SK-N-SH (cell line): Measurements from ENCODE around the gene TMEM39B. TPM values are rescaled to one million over a fixed set of nuclear protein-coding genes. Genes with fewer than 3 reads are reported as not detected.

Experiments used
- CTCF ChIA-PET: fragments of 300-600, 350-600 bp; formaldehyde crosslinking; extraction: SDS; loops from one replicate; lab custom pipeline; 2021; lab: Yijun Ruan, JAX
- POLR2A ChIA-PET: fragments of 350-600 bp; sonication (Branson Sonifier 250); formaldehyde crosslinking; extraction: SDS; loops from one replicate; lab custom pipeline; 2020; ENCODE audit warnings: antibody characterized with exemption, inconsistent platforms; lab: Yijun Ruan, JAX
- DNase-seq: peaks from one replicate; pipeline ENCODE4 v3.0.0; 2012
- H2AFZ ChIP-seq: fragments of 200-600 bp; sonication (generic); 2 replicates; pipeline ENCODE4 v1.8.1; 2016; ENCODE audit warnings: antibody characterized with exemption, mild to moderate bottlenecking, low read depth
- H3F3A ChIP-seq: fragments of 200-600 bp; sonication (generic); replicated peaks from 2 replicates; pipeline ENCODE3; 2016; ENCODE audit warnings: antibody characterized with exemption, mild to moderate bottlenecking; ENCODE audit not compliant: insufficient read depth
- H3K27ac ChIP-seq, 2 experiments: fragments of 200-500 bp in 1 of 2; fragments of 200-600 bp in 1 of 2; sonication (Bioruptor generic) in 1 of 2; sonication (generic), shearing (Covaris generic) in 1 of 2; 2 replicates each; pipeline versions ENCODE4 v1.5.1 to v1.6.1; 2014 to 2016; ENCODE audit warnings: low read depth in 2 of 2, inconsistent platforms in 1 of 2, low read length in 1 of 2, mild to moderate bottlenecking in 1 of 2, mixed read lengths in 1 of 2
- H3K27me3 ChIP-seq: fragments of 200-600 bp; sonication (generic), shearing (Covaris generic); 2 replicates; pipeline ENCODE4 v1.6.1; 2016; ENCODE audit warnings: mixed run types; ENCODE audit not compliant: insufficient read depth
- H3K36me3 ChIP-seq, 2 experiments: fragments of 200-500 bp in 1 of 2; fragments of 200-600 bp in 1 of 2; sonication (Bioruptor generic) in 1 of 2; sonication (generic) in 1 of 2; replicated peaks in 1 of 2; 2 replicates each; pipeline versions ENCODE3 to v1.5.1; 2014 to 2016; ENCODE audit warnings: low read length in 1 of 2, mild to moderate bottlenecking in 1 of 2; ENCODE audit not compliant: insufficient read depth in 2 of 2, control insufficient read depth in 1 of 2
- H3K4me1 ChIP-seq, 2 experiments: fragments of 200-500 bp in 1 of 2; fragments of 200-600 bp in 1 of 2; sonication (Bioruptor generic) in 1 of 2; sonication (generic), shearing (Covaris generic) in 1 of 2; 2 replicates each; pipeline versions ENCODE4 v1.5.1 to v1.6.1; 2014 to 2016; ENCODE audit warnings: low read depth in 1 of 2, low read length in 1 of 2, mixed run types in 1 of 2; ENCODE audit not compliant: insufficient read depth in 2 of 2, control insufficient read depth in 1 of 2
- H3K4me2 ChIP-seq: fragments of 200-600 bp; sonication (generic), shearing (Covaris generic); 2 replicates; pipeline ENCODE4 v1.6.1; 2017; ENCODE audit warnings: mixed run types
- H3K4me3 ChIP-seq, 2 experiments: fragments of 200-500 bp in 1 of 2; fragments of 200-600 bp in 1 of 2; sonication (Bioruptor generic) in 1 of 2; sonication (generic), shearing (Covaris generic) in 1 of 2; 2 replicates each; pipeline versions ENCODE4 v1.5.1 to v1.8.1; 2014 to 2016; ENCODE audit warnings: low read depth in 2 of 2, inconsistent platforms in 1 of 2, low read length in 1 of 2, mild to moderate bottlenecking in 1 of 2, mixed read lengths in 1 of 2, moderate library complexity in 1 of 2
- H3K79me2 ChIP-seq: fragments of 200-600 bp; sonication (generic); 2 replicates; pipeline ENCODE4 v1.8.1; 2017; ENCODE audit warnings: mild to moderate bottlenecking; ENCODE audit not compliant: insufficient read depth
- H3K9ac ChIP-seq: fragments of 200-600 bp; sonication (generic); 2 replicates; pipeline ENCODE4 v1.6.1; 2017; ENCODE audit warnings: mixed run types
- H3K9me2 ChIP-seq: fragments of 200-600 bp; sonication (generic); 2 replicates; pipeline ENCODE4 v1.6.1; 2017; ENCODE audit warnings: mixed run types
- H3K9me3 ChIP-seq: fragments of 200-600 bp; sonication (generic); 2 replicates; pipeline ENCODE4 v1.6.1; 2017; ENCODE audit warnings: mixed run types, mild to moderate bottlenecking, moderate library complexity
- H4K20me1 ChIP-seq: fragments of 200-600 bp; sonication (generic); 2 replicates; pipeline ENCODE4 v1.6.1; 2017; ENCODE audit warnings: mild to moderate bottlenecking, mixed run types; ENCODE audit not compliant: insufficient read depth
- CHD2 ChIP-seq: fragments of 150-350 bp; IDR thresholded peaks from 2 replicates; pipeline ENCODE4 v1.6.1; 2018; ENCODE audit warnings: low read length; ENCODE audit not compliant: partially characterized antibody
- ELF1 ChIP-seq: IDR thresholded peaks from 2 replicates; pipeline ENCODE4 v1.4.0; 2012
- EP300 ChIP-seq, 2 experiments: IDR thresholded peaks; 2 replicates each; pipeline versions ENCODE4 v1.4.0 to v1.6.1; 2012; ENCODE audit warnings: borderline replicate concordance in 1 of 2, low read depth in 1 of 2, low read length in 1 of 2
- FOXM1 ChIP-seq: IDR thresholded peaks from 2 replicates; pipeline ENCODE4 v1.4.0; 2012; ENCODE audit warnings: low read depth, mild to moderate bottlenecking
- GABPA ChIP-seq: IDR thresholded peaks from 2 replicates; pipeline ENCODE4 v1.4.0; 2012; ENCODE audit warnings: low read depth, mild to moderate bottlenecking
- MEF2A ChIP-seq: IDR thresholded peaks from 2 replicates; pipeline ENCODE4 v1.4.0; 2012; ENCODE audit warnings: low read depth, borderline replicate concordance
- MXI1 ChIP-seq: IDR thresholded peaks from 2 replicates; pipeline ENCODE4 v1.6.1; 2012; ENCODE audit warnings: mild to moderate bottlenecking, low read depth, low read length, improper control_type of control experiment
- NRF1 ChIP-seq: IDR thresholded peaks from 2 replicates; pipeline ENCODE4 v1.6.1; 2012; ENCODE audit warnings: low read depth, mild to moderate bottlenecking, low read length
- PBX3 ChIP-seq: IDR thresholded peaks from 2 replicates; pipeline ENCODE4; 2012
- RCOR1 ChIP-seq: fragments of 150-350 bp; IDR thresholded peaks from 2 replicates; pipeline ENCODE4 v1.6.1; 2017; ENCODE audit warnings: antibody characterized with exemption, low read length
- RXRA ChIP-seq: IDR thresholded peaks from 2 replicates; pipeline ENCODE4 v1.4.0; 2012; ENCODE audit warnings: low read depth, mild to moderate bottlenecking, borderline replicate concordance
- TAF1 ChIP-seq: IDR thresholded peaks from 2 replicates; pipeline ENCODE4 v1.6.1; 2012; ENCODE audit warnings: low read depth, mild to moderate bottlenecking, low read length, moderate library complexity, borderline replicate concordance
- TCF12 ChIP-seq: IDR thresholded peaks from 2 replicates; pipeline ENCODE4 v1.4.0; 2012
- TEAD4 ChIP-seq: IDR thresholded peaks from 2 replicates; pipeline ENCODE4 v1.4.0; 2012; ENCODE audit warnings: mild to moderate bottlenecking, borderline replicate concordance; ENCODE audit not compliant: insufficient read depth
- USF1 ChIP-seq: IDR thresholded peaks from 2 replicates; pipeline ENCODE4 v1.4.0; 2012; ENCODE audit warnings: low read depth, borderline replicate concordance
- YY1 ChIP-seq: IDR thresholded peaks from 2 replicates; pipeline ENCODE4 v1.4.0; 2012; ENCODE audit warnings: low read depth, mild to moderate bottlenecking
- ZBTB33 ChIP-seq: IDR thresholded peaks from 2 replicates; pipeline ENCODE4 v1.4.0; 2012; ENCODE audit warnings: low read depth, borderline replicate concordance
- WGBS: methylation state at CpG from one replicate; pipeline ENCODE4 v1.1.6; 2017; ENCODE audit warnings: low lambda C conversion rate; 5-methylcytosine and 5-hydroxymethylcytosine counted together
- polyA plus RNA-seq, 3 experiments: library from polyadenylated mRNA; depleted of rRNA; stranded (reverse); fragments of >200 nt; gene quantifications; 2 replicates each; pipeline ENCODE4 v1.2.3, GENCODE V29; 2012
- TF ChIP-seq, protein P1 (sequence below): fragments of 150-350 bp; IDR thresholded peaks from 2 replicates; pipeline ENCODE4 v1.6.1; 2017; ENCODE audit warnings: antibody characterized with exemption, low read length, low read depth, borderline replicate concordance

TMEM39B gene
- polyA plus RNA-seq, 1 of the 3 experiments (the other 2 are of a cell fraction), result 25.1 TPM

DNA sequence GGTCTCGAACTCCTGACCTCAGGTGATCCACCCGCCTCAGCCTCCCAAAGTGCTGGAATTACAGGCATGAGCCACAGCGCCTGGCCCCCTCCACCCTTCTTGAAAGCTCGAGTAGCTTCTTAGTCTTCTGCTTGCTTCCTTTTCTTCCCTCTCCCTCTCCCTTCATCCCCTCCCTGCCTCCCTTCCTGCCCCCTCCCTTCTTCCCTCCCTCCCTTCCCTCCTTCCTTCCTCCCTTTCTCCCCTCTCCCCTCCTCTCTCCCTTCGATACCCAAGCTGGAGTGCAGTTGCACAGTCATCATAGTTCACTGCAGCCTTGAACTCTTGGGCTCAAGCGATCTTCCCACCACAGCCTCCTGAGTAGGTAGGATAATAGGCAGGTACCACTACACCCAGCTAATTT is 47.2 kb upstream of the TMEM39B start:
- Histone ChIP-seq H4K20me1 (peaks cover 99% of the 10 kb centered on the region), H3K4me3 (no peak overlapping the region), H3F3A (peaks cover 42% of the 10 kb centered on the region), H3K27ac (no peak overlapping the region), H3K4me1 (0 out of 4 replicates have a peak, but pooled peaks cover 0 to 3% of the 10 kb centered on the region in 2 experiments), H3K9ac (no peak overlapping the region), H3K9me2 (no peaks in the 10 kb centered on the region), H3K4me2 (no peak overlapping the region), H3K79me2 (no peaks in the 10 kb centered on the region; the same call in 1 of the 2 replicates), H2AFZ (no peak overlapping the region), H3K36me3 (peaks cover 11 to 72% of the 10 kb centered on the region in 2 experiments), H3K9me3 (no peaks in the 10 kb centered on the region), H3K27me3 (no peaks in the 10 kb centered on the region)
- POLR2A ChIA-PET, result interaction anchor here (0.6 kb wide), 1 partner anchor 10 kb away, joined by 3 read pairs; no protein-coding TSS in a partner anchor
- no peak for DNase-seq
- 92% methylated on average over 6 of the region's 6 CpGs for WGBS
- CTCF ChIA-PET, result interaction anchor here (0.6 to 0.8 kb wide), 2 partner anchors 15 to 179 kb away, joined by 3 read pairs; no protein-coding TSS in a partner anchor
- TF ChIP-seq MEF2A, result no peak
- no peak for TF ChIP-seq FOXM1
- no peak for TF ChIP-seq ELF1
- no peak for TF ChIP-seq RXRA
- no peak for TF ChIP-seq ZBTB33
- TF ChIP-seq NRF1, result no peak
- no peak for TF ChIP-seq TCF12
- no peak for TF ChIP-seq RCOR1
- TF ChIP-seq USF1, result no peak
- no peak for TF ChIP-seq PBX3
- no peak for TF ChIP-seq TAF1
- TF ChIP-seq CHD2, result no peak
- TF ChIP-seq GABPA, result no peak
- TF ChIP-seq, protein P1, sequence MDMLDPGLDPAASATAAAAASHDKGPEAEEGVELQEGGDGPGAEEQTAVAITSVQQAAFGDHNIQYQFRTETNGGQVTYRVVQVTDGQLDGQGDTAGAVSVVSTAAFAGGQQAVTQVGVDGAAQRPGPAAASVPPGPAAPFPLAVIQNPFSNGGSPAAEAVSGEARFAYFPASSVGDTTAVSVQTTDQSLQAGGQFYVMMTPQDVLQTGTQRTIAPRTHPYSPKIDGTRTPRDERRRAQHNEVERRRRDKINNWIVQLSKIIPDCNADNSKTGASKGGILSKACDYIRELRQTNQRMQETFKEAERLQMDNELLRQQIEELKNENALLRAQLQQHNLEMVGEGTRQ, result no peak
- no peak for TF ChIP-seq EP300 (IDR thresholded peaks at IDR 0.05; ENCODE audit: borderline replicate concordance in 1 of 2, low read depth in 1 of 2, low read length in 1 of 2)
- no peak for TF ChIP-seq MXI1
- TF ChIP-seq TEAD4, result no peak
- TF ChIP-seq YY1, result no peak
